GM06990 (cell line): ENCODE measurements around the gene WDSUB1.

ENCODE experiments used
- DNase-seq: peaks from one replicate; pipeline ENCODE4 v3.0.0-alpha.2; 2011; ENCODE audit not compliant: insufficient read length; ENCODE audit errors: extremely low read depth
- H3K27me3 ChIP-seq: replicated peaks from 2 replicates; pipeline ENCODE4 v1.6.0; 2011; ENCODE audit warnings: low read length; ENCODE audit not compliant: control insufficient read depth, insufficient read depth
- H3K36me3 ChIP-seq: 2 replicates; pipeline ENCODE4 v1.5.1; 2011; ENCODE audit warnings: low read length; ENCODE audit not compliant: control insufficient read depth, insufficient read depth
- H3K4me3 ChIP-seq: replicated peaks from 2 replicates; pipeline ENCODE4 v1.5.1; 2011; ENCODE audit warnings: low read depth, mild to moderate bottlenecking, control low read depth, low read length
- TF ChIP-seq, protein P1 (sequence below): IDR thresholded peaks from 2 replicates; pipeline ENCODE4 v1.5.1; 2011; ENCODE audit warnings: low read length, control low read depth, mild to moderate bottlenecking, inconsistent platforms; ENCODE audit not compliant: insufficient read depth, poor library complexity, severe bottlenecking

The WDSUB1 gene

DNA sequence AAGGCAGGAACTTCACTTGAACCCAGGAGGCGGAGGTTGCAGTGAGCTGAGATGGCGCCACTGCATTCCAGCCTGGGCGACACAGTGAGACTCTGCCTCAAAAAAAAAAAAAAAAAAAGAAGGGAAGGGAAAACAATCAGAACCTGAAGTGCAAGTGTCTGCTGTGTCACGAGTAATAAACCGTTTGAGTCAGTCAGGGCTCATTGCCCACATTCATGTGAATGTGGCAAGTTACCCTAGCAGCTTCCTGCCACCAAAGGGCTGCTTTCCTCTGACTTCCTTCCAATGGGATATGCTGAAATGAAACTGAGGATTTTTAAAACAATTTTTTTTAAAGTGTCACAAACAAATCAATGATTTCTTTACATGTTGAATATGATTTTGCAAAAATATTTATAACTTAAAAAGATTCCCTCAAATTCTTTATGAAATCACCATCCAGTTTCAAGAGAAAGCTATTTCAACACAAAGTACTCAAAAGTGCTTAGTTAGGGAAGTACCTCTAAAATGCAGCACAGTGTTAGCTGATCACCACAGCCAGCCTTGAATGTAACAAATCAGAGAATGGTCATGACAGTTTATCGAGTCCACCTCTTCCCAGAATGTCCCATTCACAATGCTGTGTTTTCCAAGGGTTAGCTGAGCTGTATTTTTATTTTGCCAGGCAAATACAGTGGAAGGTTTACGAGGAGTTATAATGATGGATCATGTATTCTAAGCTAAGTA lies 36.4 kb downstream of the WDSUB1 start:
- Histone ChIP-seq H3K4me3 (no peak overlapping the region), H3K36me3 (0 out of 2 replicates have a peak, but pooled peaks cover 1% of the 10 kb centered on the region)
- DNase-seq: peak; percentile 6

DNA sequence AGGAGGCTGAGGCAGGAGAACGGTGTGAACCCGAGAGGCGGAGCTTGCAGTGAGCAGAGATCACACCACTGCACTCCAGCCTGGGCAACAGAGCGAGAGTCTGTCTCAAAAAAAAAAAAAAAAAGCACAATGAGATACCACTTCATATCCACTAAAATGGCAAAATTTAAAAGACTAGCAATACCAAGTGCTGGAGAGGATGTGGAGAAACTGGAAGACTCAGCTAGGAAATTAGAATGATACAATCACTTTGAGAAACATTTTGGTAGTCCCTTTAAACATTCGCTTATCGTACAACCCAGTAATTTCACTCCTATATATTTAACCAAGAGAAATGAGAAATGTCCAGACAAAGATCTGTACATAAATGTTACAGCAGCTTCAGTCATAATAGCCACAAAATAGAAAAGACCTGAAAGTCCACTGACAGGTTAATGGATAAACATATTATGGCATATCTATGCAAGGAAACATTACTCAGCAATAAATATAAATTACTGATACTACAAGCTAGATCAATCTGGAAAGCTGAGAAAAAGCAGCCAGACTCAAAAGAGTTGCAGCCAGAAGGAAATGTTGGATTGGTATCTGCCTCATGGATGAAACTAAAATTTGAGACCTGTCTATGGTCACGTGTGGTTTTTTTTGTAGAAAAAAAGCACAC lies 40.0 kb downstream of the WDSUB1 start:
- Histone ChIP-seq H3K36me3 (no peaks in the 10 kb centered on the region), H3K27me3 (no peaks in the 10 kb centered on the region), H3K4me3 (no peak overlapping the region)
- TF ChIP-seq, protein P1, sequence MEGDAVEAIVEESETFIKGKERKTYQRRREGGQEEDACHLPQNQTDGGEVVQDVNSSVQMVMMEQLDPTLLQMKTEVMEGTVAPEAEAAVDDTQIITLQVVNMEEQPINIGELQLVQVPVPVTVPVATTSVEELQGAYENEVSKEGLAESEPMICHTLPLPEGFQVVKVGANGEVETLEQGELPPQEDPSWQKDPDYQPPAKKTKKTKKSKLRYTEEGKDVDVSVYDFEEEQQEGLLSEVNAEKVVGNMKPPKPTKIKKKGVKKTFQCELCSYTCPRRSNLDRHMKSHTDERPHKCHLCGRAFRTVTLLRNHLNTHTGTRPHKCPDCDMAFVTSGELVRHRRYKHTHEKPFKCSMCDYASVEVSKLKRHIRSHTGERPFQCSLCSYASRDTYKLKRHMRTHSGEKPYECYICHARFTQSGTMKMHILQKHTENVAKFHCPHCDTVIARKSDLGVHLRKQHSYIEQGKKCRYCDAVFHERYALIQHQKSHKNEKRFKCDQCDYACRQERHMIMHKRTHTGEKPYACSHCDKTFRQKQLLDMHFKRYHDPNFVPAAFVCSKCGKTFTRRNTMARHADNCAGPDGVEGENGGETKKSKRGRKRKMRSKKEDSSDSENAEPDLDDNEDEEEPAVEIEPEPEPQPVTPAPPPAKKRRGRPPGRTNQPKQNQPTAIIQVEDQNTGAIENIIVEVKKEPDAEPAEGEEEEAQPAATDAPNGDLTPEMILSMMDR: no peak
- no peak for DNase-seq

More for the DNA sequence above, 36.4 kb downstream of the WDSUB1 start:
- TF ChIP-seq, protein P1: no peak
- no peaks in the 10 kb centered on the region for H3K27me3 ChIP-seq

DNA sequence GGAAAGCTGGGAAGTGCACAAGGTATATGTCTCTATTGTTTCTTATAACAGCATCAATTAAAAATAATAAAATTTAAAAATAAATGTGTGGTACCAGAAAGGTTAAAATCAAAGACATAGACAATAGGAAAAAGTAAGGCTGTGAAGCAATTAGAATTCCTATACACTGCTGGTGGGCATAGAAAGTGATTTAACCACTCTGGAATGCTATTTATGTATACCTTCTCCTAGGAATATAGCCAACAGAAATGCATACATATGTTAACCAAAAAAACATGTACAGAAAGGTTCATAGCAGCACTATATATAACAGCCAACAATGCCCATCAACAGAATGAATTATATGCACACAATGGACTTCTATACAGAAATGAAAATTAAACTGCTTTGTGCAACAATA lies 43.0 kb downstream of the WDSUB1 start:
- Histone ChIP-seq H3K27me3 (no peaks in the 10 kb centered on the region), H3K4me3 (no peak overlapping the region), H3K36me3 (peaks cover 4% of the 10 kb centered on the region)
- no peak for DNase-seq
- TF ChIP-seq, protein P1: no peak

DNA sequence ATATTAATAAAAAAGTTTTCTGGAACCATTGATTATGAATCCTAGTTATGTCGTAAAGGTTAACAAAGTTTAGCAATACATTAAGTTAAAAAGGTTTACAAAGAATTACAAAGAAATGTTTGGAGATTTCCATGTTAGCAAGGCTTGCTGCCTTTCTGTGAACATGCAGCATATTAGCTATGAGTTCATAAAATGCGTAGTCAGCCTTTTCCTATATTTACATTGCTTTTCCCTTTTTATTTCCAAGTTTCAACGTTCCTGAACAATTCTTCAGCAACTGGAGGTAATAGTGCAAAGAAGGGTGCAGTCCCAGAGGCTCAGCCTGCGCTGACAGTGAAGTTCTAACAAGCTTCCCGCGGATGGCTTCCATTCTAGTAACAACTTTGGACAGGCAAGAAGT lies 51.6 kb downstream of the WDSUB1 start:
- H3K4me3 ChIP-seq: no peak overlapping the region
- DNase-seq: no peak
- H3K36me3 ChIP-seq: peaks cover 10% of the 10 kb centered on the region
- TF ChIP-seq, protein P1: no peak
- H3K27me3 ChIP-seq: no peaks in the 10 kb centered on the region

DNA sequence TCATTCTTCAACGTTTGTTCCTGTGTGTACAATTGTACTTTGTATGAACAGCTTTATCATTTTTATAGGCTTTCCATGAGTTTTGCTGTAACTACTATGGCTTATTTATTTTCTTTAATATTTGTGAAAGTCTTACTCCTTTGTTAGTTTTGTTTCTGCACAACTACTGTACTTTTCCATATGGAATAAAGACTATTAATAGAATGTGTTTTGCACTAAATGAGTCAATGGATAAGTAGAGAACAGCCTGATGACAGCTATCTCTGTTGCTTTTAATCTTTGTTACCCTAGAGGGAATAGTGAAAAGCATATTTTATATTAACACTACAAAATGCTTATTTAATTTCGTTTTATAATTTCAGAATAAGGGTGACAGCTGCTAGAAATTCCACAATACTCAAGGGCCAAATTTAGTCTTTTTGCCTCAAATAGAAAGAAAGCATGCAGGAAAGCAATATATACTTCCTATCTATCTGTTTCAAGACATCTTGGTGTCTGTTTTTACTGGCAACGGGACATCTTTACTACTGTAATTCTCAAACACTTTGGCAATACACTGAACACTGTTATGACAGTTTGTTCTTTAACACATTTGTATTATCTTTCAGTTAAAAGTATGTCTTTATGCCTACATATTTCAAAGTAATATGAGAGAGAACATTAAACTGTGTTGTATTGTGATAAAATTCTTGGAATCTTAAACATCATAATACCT lies 53.9 kb downstream of the WDSUB1 start:
- H3K4me3 ChIP-seq: no peak overlapping the region
- TF ChIP-seq, protein P1: no peak
- peaks cover 14% of the 10 kb centered on the region for H3K36me3 ChIP-seq
- DNase-seq: no peak
- no peaks in the 10 kb centered on the region for H3K27me3 ChIP-seq
